GM19463 (cell line): Measurements from ENCODE around the gene EXOC4.

Experiments
- ATAC-seq: cut with Tn5 transposase; IDR thresholded peaks from one replicate; pipeline ENCODE4 v1.9.1; 2021; ENCODE audit warnings: mild to moderate bottlenecking, moderate library complexity; ENCODE audit not compliant: unreplicated experiment

EXOC4 gene

GRCh38 chr7:133360201-133360600 lies 107.3 kb downstream of the EXOC4 start:
- ATAC-seq: no peak

- no peak for ATAC-seq
Observed at GRCh38 chr7:133361806-133362205, 108.9 kb downstream of the EXOC4 start.

GRCh38 chr7:133364959-133365690 lies 112.2 kb downstream of the EXOC4 start:
- no peak for ATAC-seq

- no peak for ATAC-seq
Observed at GRCh38 chr7:133365917-133366316, 113.0 kb downstream of the EXOC4 start.

GRCh38 chr7:133367561-133367960 lies 114.7 kb downstream of the EXOC4 start:
- no peak for ATAC-seq

- no peak for ATAC-seq
Observed at GRCh38 chr7:133369130-133369529, 116.3 kb downstream of the EXOC4 start.

- ATAC-seq: no peak
Observed at GRCh38 chr7:133371616-133372015, 118.7 kb downstream of the EXOC4 start.

- no peak for ATAC-seq
Observed at GRCh38 chr7:133372337-133372736, 119.5 kb downstream of the EXOC4 start.

- ATAC-seq: no peak
Observed at GRCh38 chr7:133376514-133376913, 123.6 kb downstream of the EXOC4 start.

GRCh38 chr7:133381965-133382364 lies 129.1 kb downstream of the EXOC4 start:
- no peak for ATAC-seq

- ATAC-seq: no peak
Observed at GRCh38 chr7:133382775-133383559, 130.1 kb downstream of the EXOC4 start.

- ATAC-seq: no peak
Observed at GRCh38 chr7:133386205-133386604, 133.3 kb downstream of the EXOC4 start.

- no peak for ATAC-seq
Observed at GRCh38 chr7:133389727-133390126, 136.8 kb downstream of the EXOC4 start.

GRCh38 chr7:133391206-133391605 lies 138.3 kb downstream of the EXOC4 start:
- ATAC-seq: no peak

GRCh38 chr7:133394369-133394768 lies 141.5 kb downstream of the EXOC4 start:
- ATAC-seq: no peak

- ATAC-seq: no peak
Observed at GRCh38 chr7:133395551-133395950, 142.7 kb downstream of the EXOC4 start.

- ATAC-seq: no peak
Observed at GRCh38 chr7:133398506-133398905, 145.6 kb downstream of the EXOC4 start.

- ATAC-seq: no peak
Observed at GRCh38 chr7:133401225-133401624, 148.3 kb downstream of the EXOC4 start.

GRCh38 chr7:133408212-133408611 lies 155.3 kb downstream of the EXOC4 start:
- ATAC-seq: no peak

- ATAC-seq: no peak
Observed at GRCh38 chr7:133409421-133409820, 156.5 kb downstream of the EXOC4 start.

GRCh38 chr7:133409966-133410365 lies 157.1 kb downstream of the EXOC4 start:
- ATAC-seq: no peak

- ATAC-seq: no peak
Observed at GRCh38 chr7:133411395-133411794, 158.5 kb downstream of the EXOC4 start.
